ENCODE measurements around the gene SLC25A10. TPM values are rescaled to one million over a fixed set of nuclear protein-coding genes. Genes with fewer than 3 reads are reported as not detected.

The SLC25A10 gene
- total RNA-seq, 1 experiment from 2014 or later: 30.9 TPM

GRCh38 chr17:81705518-81706231 is 6.4 kb upstream of the SLC25A10 start:
- TF ChIP-seq CTCF (conservative IDR thresholded peaks at IDR 0.05): no peak
- Mint-ChIP-seq H3K4me3 (peak overlapping the region; percentile 49 to 69), H3K36me3 (ENCODE audit: insufficient read depth in 1 of 3, low read depth in 3 of 3) (peaks cover 30 to 67% (median 40%) of the 10 kb centered on the region in 3 experiments)

More at GRCh38 chr17:81705518-81706231, 6.4 kb upstream of the SLC25A10 start:
- H2BK5ac ChIP-seq (ENCODE audit: insufficient read length, low read length): no peak overlapping the region
- no peak overlapping the region for H2AK5ac ChIP-seq (ENCODE audit: insufficient read length, low read length)
- no CpG with 5 or more reads among the region's 30 CpGs for WGBS (ENCODE audit: extremely low coverage, insufficient read length, low lambda C conversion rate)
- no peak overlapping the region for H4K5ac ChIP-seq (ENCODE audit: insufficient read length, low read depth, low read length)
- H3K9me3 ChIP-seq (ENCODE audit: control insufficient read depth, low read depth, low read length): no peaks in the 10 kb centered on the region
- no peak overlapping the region for H4K8ac ChIP-seq (replicated peaks; ENCODE audit: insufficient read length, low read depth, low read length)
- no peaks in the 10 kb centered on the region for H3K27me3 ChIP-seq (ENCODE audit: insufficient read depth, low read length)
- no peak overlapping the region for H2BK20ac ChIP-seq (ENCODE audit: low read depth, low read length, poor library complexity, severe bottlenecking)
- H3K56ac ChIP-seq (ENCODE audit: insufficient read length, low read depth, low read length): no peak overlapping the region
- H3K79me1 ChIP-seq (ENCODE audit: insufficient read depth, low read depth, low read length, poor library complexity, severe bottlenecking): peaks cover 8% of the 10 kb centered on the region
- Mint-ChIP-seq H3K27ac (peak overlapping the region in 1 of 3 experiments; percentile 82; a peak in 2 of 7 replicates), H3K27me3 (ENCODE audit: low read depth) (no peaks in the 10 kb centered on the region; the same call in 1 of the 2 replicates), H3K4me1 (peaks cover 16 to 27% of the 10 kb centered on the region in 2 experiments), H3K9me3 (no peaks in the 10 kb centered on the region)
- no peak overlapping the region for H4K91ac ChIP-seq (ENCODE audit: insufficient read length, low read depth, low read length)
- peaks cover 8% of the 10 kb centered on the region; the same call in 1 of the 2 replicates for H3K79me2 ChIP-seq (ENCODE audit: insufficient read depth, low read length)
- peaks cover 23% of the 10 kb centered on the region for H3K23me2 ChIP-seq (ENCODE audit: insufficient read length, low read depth, low read length, poor library complexity, severe bottlenecking)
- H3K4me1 ChIP-seq (ENCODE audit: insufficient read depth, low read length): 0 out of 2 replicates have a peak, but pooled peaks cover 4% of the 10 kb centered on the region
- H3K4ac ChIP-seq (ENCODE audit: low read depth, low read length): no peak overlapping the region
- H3K4me2 ChIP-seq (ENCODE audit: insufficient read depth, insufficient read length, low read length): no peak overlapping the region
- H2BK12ac ChIP-seq (ENCODE audit: insufficient read length, low read depth, low read length): no peak overlapping the region
- no peak overlapping the region for H2AFZ ChIP-seq (ENCODE audit: low read length)
- no peak overlapping the region for H3K9ac ChIP-seq (ENCODE audit: extremely low read depth, insufficient read length, low read length)
- H2BK15ac ChIP-seq (ENCODE audit: low read depth, low read length): no peak overlapping the region
- no peak overlapping the region for H3K27ac ChIP-seq (ENCODE audit: insufficient read length, low read depth, low read length)
- H2BK120ac ChIP-seq (ENCODE audit: low read depth, low read length, poor library complexity, severe bottlenecking): no peak overlapping the region
- H3K23ac ChIP-seq (ENCODE audit: insufficient read length, low read depth, low read length): no peak overlapping the region
- H3K14ac ChIP-seq (ENCODE audit: insufficient read depth, low read length): no peak overlapping the region
- no peak for DNase-seq
- no peak overlapping the region for H3K18ac ChIP-seq (ENCODE audit: insufficient read length, low read depth, low read length)
- H3T11ph ChIP-seq (ENCODE audit: low read length): no peak overlapping the region
- no peaks in the 10 kb centered on the region for H4K20me1 ChIP-seq (ENCODE audit: control insufficient read depth, insufficient read depth, insufficient read length)
